Neural cell (in vitro differentiated cells): Measurements from ENCODE around the gene ADAMTS2. TPM values are rescaled to one million over a fixed set of nuclear protein-coding genes. Genes with fewer than 3 reads are reported as not detected.

Source experiments
- H2AFZ ChIP-seq: fragments of 200-600, 300-800 bp; sonication (generic), shearing (Covaris generic); 2 replicates; pipeline ENCODE4 v1.6.0; 2014; ENCODE audit warnings: low read depth, mild to moderate bottlenecking, antibody characterized with exemption, low read length, moderate library complexity
- H3F3A ChIP-seq: fragments of 200-600 bp; shearing (Covaris generic); 2 replicates; pipeline ENCODE4 v1.6.1; 2016; ENCODE audit warnings: mild to moderate bottlenecking, moderate library complexity, mixed read lengths, antibody characterized with exemption, low read length; ENCODE audit not compliant: insufficient read depth, poor library complexity, severe bottlenecking
- H3K27ac ChIP-seq: fragments of 200-600, 300-800 bp; sonication (generic), shearing (Covaris generic); 2 replicates; pipeline ENCODE4 v1.5.1; 2014; ENCODE audit warnings: mild to moderate bottlenecking, low read length, moderate library complexity
- H3K27me3 ChIP-seq: fragments of 300-800, 200-600 bp; sonication (generic), shearing (Covaris generic); 2 replicates; pipeline ENCODE4 v1.6.0; 2014; ENCODE audit warnings: mild to moderate bottlenecking, low read depth, low read length, moderate library complexity; ENCODE audit not compliant: insufficient read depth
- H3K36me3 ChIP-seq: fragments of 300-800, 200-600 bp; sonication (generic), shearing (Covaris generic); 2 replicates; pipeline ENCODE4 v1.5.1; 2014; ENCODE audit warnings: mild to moderate bottlenecking, antibody characterized with exemption, low read length, moderate library complexity; ENCODE audit not compliant: insufficient read depth
- H3K4me2 ChIP-seq: fragments of 300-800, 200-600 bp; sonication (generic), shearing (Covaris generic); 2 replicates; pipeline ENCODE4 v1.6.0; 2014; ENCODE audit warnings: mild to moderate bottlenecking, low read length
- H3K4me3 ChIP-seq: fragments of 300-800, 200-600 bp; sonication (generic), shearing (Covaris generic); 2 replicates; pipeline ENCODE4 v1.5.1; 2014; ENCODE audit warnings: mild to moderate bottlenecking, low read length, moderate library complexity
- H3K79me2 ChIP-seq: fragments of 200-600 bp; shearing (Covaris generic); replicated peaks from 2 replicates; pipeline ENCODE4 v1.6.0; 2014; ENCODE audit warnings: mild to moderate bottlenecking, low read length, moderate library complexity; ENCODE audit not compliant: insufficient read depth
- H3K9ac ChIP-seq: fragments of 300-800, 200-600 bp; sonication (generic), shearing (Covaris generic); 2 replicates; pipeline ENCODE4 v1.6.1; 2016; ENCODE audit warnings: mild to moderate bottlenecking, low read length, mixed read lengths
- H3K9me2 ChIP-seq: fragments of 200-600 bp; shearing (Covaris generic); 2 replicates; pipeline ENCODE4 v1.6.1; 2016; ENCODE audit warnings: mild to moderate bottlenecking, low read length, mixed read lengths; ENCODE audit not compliant: insufficient read depth
- H3K9me3 ChIP-seq: fragments of 200-600, 300-800 bp; sonication (generic), shearing (Covaris generic); 2 replicates; pipeline ENCODE4 v1.6.1; 2016; ENCODE audit warnings: mild to moderate bottlenecking, mixed run types, low read length, moderate library complexity, mixed read lengths
- H4K20me1 ChIP-seq: fragments of 200-600 bp; shearing (Covaris generic); 2 replicates; pipeline ENCODE4 v1.6.1; 2016; ENCODE audit warnings: mild to moderate bottlenecking, mixed run types; ENCODE audit not compliant: insufficient read depth
- EP300 ChIP-seq: fragments of 450-650 bp; conservative IDR thresholded peaks from 2 replicates; pipeline ENCODE4 v1.6.1; 2014; ENCODE audit warnings: antibody characterized with exemption, mild to moderate bottlenecking, moderate library complexity; ENCODE audit not compliant: poor library complexity, severe bottlenecking
- EZH2 ChIP-seq: fragments of 200-600, 300-800 bp; shearing (Covaris generic), sonication (generic); IDR thresholded peaks from 2 replicates; pipeline ENCODE4 v1.6.1; 2014; ENCODE audit warnings: antibody characterized with exemption, low read length, borderline replicate concordance, mild to moderate bottlenecking; ENCODE audit not compliant: insufficient read depth, poor library complexity, severe bottlenecking
- MXI1 ChIP-seq: fragments of 450-650 bp; conservative IDR thresholded peaks from 2 replicates; pipeline ENCODE4 v1.6.1; 2014; ENCODE audit warnings: antibody characterized with exemption, mild to moderate bottlenecking; ENCODE audit not compliant: poor library complexity, severe bottlenecking
- POLR2AphosphoS5 ChIP-seq: IDR thresholded peaks from 2 replicates; pipeline ENCODE4 v1.6.1; 2012
- RAD21 ChIP-seq: fragments of 450-650 bp; conservative IDR thresholded peaks from 2 replicates; pipeline ENCODE4 v1.6.1; 2014; ENCODE audit warnings: antibody characterized with exemption, mild to moderate bottlenecking, moderate library complexity
- SMC3 ChIP-seq: fragments of 450-650 bp; conservative IDR thresholded peaks from 2 replicates; pipeline ENCODE4 v1.6.1; 2014; ENCODE audit warnings: antibody characterized with exemption, mild to moderate bottlenecking, moderate library complexity; ENCODE audit not compliant: poor library complexity
- TAF1 ChIP-seq: IDR thresholded peaks from 2 replicates; pipeline ENCODE4 v1.6.1; 2012; ENCODE audit warnings: low read depth
- polyA plus RNA-seq: library from polyadenylated mRNA; depleted of rRNA; stranded (reverse); fragments of >200 nt; gene quantifications from 2 replicates; pipeline ENCODE4 v1.2.3, GENCODE V29; 2014
- TF ChIP-seq, protein P1 (sequence below): fragments of 450-650 bp; IDR thresholded peaks from 2 replicates; pipeline ENCODE4 v1.5.1; 2014; ENCODE audit warnings: antibody characterized with exemption, mild to moderate bottlenecking, moderate library complexity; ENCODE audit not compliant: poor library complexity, severe bottlenecking
- TF ChIP-seq, protein P2 (sequence below): IDR thresholded peaks from 2 replicates; pipeline ENCODE4 v1.6.1; 2012; ENCODE audit warnings: borderline replicate concordance

Gene ADAMTS2
- polyA plus RNA-seq, 1 donor from 2014 or later = 0.61 TPM

DNA sequence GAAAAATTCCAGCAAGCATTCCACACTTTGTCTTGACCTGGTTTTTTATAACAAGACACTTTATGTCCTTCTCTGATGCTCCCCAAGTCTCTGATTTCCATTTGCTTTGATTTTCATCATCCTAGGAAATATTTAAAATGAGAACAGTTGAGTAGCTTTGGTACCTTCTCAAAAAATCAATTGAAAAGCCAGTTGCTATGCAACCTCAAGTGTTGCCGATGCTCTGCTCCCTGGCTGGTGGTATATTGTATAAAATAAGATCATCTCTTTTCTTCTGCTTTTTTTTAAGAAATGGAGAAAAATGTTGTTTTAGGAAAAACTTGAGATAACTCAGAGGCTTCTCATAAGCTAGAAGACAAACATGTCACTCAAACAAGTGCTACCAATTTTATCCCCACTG is 175.4 kb downstream of the ADAMTS2 start:
- Histone ChIP-seq H3K79me2 (no peaks in the 10 kb centered on the region), H3K4me2 (no peak overlapping the region), H3K9ac (no peak overlapping the region), H3K9me3 (no peaks in the 10 kb centered on the region), H3K36me3 (no peaks in the 10 kb centered on the region), H3K4me3 (no peak overlapping the region), H4K20me1 (no peaks in the 10 kb centered on the region), H3K27me3 (no peaks in the 10 kb centered on the region), H2AFZ (no peak overlapping the region), H3K9me2 (no peaks in the 10 kb centered on the region), H3F3A (no peaks in the 10 kb centered on the region), H3K27ac (no peak overlapping the region)
- no peak for TF ChIP-seq EP300
- no peak for TF ChIP-seq MXI1
- no peak for TF ChIP-seq RAD21
- TF ChIP-seq, protein P1, sequence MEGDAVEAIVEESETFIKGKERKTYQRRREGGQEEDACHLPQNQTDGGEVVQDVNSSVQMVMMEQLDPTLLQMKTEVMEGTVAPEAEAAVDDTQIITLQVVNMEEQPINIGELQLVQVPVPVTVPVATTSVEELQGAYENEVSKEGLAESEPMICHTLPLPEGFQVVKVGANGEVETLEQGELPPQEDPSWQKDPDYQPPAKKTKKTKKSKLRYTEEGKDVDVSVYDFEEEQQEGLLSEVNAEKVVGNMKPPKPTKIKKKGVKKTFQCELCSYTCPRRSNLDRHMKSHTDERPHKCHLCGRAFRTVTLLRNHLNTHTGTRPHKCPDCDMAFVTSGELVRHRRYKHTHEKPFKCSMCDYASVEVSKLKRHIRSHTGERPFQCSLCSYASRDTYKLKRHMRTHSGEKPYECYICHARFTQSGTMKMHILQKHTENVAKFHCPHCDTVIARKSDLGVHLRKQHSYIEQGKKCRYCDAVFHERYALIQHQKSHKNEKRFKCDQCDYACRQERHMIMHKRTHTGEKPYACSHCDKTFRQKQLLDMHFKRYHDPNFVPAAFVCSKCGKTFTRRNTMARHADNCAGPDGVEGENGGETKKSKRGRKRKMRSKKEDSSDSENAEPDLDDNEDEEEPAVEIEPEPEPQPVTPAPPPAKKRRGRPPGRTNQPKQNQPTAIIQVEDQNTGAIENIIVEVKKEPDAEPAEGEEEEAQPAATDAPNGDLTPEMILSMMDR = no peak
- no peak for TF ChIP-seq POLR2AphosphoS5
- no peak for TF ChIP-seq EZH2
- no peak for TF ChIP-seq SMC3
- TF ChIP-seq TAF1 = no peak
- TF ChIP-seq, protein P2, sequence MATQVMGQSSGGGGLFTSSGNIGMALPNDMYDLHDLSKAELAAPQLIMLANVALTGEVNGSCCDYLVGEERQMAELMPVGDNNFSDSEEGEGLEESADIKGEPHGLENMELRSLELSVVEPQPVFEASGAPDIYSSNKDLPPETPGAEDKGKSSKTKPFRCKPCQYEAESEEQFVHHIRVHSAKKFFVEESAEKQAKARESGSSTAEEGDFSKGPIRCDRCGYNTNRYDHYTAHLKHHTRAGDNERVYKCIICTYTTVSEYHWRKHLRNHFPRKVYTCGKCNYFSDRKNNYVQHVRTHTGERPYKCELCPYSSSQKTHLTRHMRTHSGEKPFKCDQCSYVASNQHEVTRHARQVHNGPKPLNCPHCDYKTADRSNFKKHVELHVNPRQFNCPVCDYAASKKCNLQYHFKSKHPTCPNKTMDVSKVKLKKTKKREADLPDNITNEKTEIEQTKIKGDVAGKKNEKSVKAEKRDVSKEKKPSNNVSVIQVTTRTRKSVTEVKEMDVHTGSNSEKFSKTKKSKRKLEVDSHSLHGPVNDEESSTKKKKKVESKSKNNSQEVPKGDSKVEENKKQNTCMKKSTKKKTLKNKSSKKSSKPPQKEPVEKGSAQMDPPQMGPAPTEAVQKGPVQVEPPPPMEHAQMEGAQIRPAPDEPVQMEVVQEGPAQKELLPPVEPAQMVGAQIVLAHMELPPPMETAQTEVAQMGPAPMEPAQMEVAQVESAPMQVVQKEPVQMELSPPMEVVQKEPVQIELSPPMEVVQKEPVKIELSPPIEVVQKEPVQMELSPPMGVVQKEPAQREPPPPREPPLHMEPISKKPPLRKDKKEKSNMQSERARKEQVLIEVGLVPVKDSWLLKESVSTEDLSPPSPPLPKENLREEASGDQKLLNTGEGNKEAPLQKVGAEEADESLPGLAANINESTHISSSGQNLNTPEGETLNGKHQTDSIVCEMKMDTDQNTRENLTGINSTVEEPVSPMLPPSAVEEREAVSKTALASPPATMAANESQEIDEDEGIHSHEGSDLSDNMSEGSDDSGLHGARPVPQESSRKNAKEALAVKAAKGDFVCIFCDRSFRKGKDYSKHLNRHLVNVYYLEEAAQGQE = no peak

DNA sequence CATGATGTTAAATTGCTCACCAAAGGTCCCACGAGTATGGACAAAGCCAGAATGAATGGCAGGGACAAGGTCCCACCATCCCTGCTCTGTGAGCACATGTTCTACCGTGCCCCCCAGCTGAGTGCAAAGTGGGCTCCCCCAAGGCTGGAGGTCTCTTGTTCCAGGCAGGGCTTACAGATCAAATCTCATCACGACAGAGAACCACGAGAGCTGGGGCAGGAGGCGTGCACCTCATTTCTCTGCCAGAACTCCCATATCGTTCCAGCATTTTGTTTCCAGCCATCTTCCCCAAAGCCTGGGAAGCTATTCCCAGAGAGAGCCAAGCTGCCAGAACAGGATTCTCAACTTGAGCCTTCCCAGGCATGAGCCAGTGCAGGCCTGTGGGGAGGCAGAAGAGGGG is 176.6 kb downstream of the ADAMTS2 start:
- Histone ChIP-seq H3K27me3 (no peaks in the 10 kb centered on the region), H3K27ac (no peak overlapping the region), H3K4me3 (no peak overlapping the region), H3K9me2 (no peaks in the 10 kb centered on the region), H3K9ac (no peak overlapping the region), H2AFZ (no peak overlapping the region), H3K79me2 (no peaks in the 10 kb centered on the region), H3K36me3 (no peaks in the 10 kb centered on the region), H4K20me1 (no peaks in the 10 kb centered on the region), H3K4me2 (no peak overlapping the region), H3F3A (no peaks in the 10 kb centered on the region), H3K9me3 (no peaks in the 10 kb centered on the region)
- TF ChIP-seq MXI1 = no peak
- no peak for TF ChIP-seq RAD21
- TF ChIP-seq, protein P1 = no peak
- TF ChIP-seq EP300 = no peak
- no peak for TF ChIP-seq EZH2
- no peak for TF ChIP-seq POLR2AphosphoS5
- TF ChIP-seq TAF1 = no peak
- TF ChIP-seq SMC3 = no peak
- TF ChIP-seq, protein P2 = no peak
